OCI-LY1 (cell line): ENCODE results near the gene MYO16.

Experiments used
- EZH2 ChIP-seq: fragments of 200-600 bp; sonication (generic), shearing (Covaris generic); IDR thresholded peaks from 2 replicates; pipeline ENCODE4 v1.8.0; 2017; ENCODE audit warnings: borderline replicate concordance, mixed run types, mild to moderate bottlenecking, antibody characterized with exemption, low read length, moderate library complexity, mixed read lengths
- TF ChIP-seq, protein P1 (sequence below): fragments of 200-600 bp; sonication (generic), shearing (Covaris generic); IDR thresholded peaks from 2 replicates; pipeline ENCODE4 v1.5.1; 2017; ENCODE audit warnings: mild to moderate bottlenecking, antibody characterized with exemption, low read length, moderate library complexity, mixed read lengths

DNA sequence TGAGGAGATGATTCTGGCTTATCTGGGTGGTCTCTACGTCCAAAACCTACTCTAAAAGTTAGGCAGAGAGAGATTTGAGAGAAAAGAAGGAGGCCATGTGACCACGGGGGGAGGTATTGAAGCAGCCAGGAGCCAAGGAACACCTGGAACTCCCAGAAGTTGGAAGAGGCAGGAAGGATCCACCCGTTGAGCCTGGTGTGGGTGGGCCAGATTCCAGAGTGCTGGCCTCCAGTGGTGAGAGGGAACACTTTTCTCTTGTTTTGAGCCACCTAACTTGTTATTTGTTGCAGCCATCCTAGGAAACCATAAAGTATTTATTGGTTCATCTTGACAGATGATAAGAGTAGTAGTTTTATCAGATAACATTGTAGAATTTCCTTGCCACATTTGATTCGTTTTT is 396.9 kb downstream of the MYO16 start:
- TF ChIP-seq, protein P1, sequence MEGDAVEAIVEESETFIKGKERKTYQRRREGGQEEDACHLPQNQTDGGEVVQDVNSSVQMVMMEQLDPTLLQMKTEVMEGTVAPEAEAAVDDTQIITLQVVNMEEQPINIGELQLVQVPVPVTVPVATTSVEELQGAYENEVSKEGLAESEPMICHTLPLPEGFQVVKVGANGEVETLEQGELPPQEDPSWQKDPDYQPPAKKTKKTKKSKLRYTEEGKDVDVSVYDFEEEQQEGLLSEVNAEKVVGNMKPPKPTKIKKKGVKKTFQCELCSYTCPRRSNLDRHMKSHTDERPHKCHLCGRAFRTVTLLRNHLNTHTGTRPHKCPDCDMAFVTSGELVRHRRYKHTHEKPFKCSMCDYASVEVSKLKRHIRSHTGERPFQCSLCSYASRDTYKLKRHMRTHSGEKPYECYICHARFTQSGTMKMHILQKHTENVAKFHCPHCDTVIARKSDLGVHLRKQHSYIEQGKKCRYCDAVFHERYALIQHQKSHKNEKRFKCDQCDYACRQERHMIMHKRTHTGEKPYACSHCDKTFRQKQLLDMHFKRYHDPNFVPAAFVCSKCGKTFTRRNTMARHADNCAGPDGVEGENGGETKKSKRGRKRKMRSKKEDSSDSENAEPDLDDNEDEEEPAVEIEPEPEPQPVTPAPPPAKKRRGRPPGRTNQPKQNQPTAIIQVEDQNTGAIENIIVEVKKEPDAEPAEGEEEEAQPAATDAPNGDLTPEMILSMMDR = no peak
- no peak for TF ChIP-seq EZH2
